AG09309 (cell line): ENCODE results near the gene EDN3.

ENCODE experiments used
- DNase-seq: peaks from one replicate; pipeline ENCODE4 v3.0.0-alpha.2; 2010; ENCODE audit warnings: low read depth
- H3K4me3 ChIP-seq: 2 replicates; pipeline ENCODE4 v1.5.1; 2011; ENCODE audit warnings: mild to moderate bottlenecking, low read depth, low read length, moderate library complexity; ENCODE audit not compliant: control insufficient read depth
- CTCF ChIP-seq: IDR thresholded peaks from 2 replicates; pipeline ENCODE4 v1.5.1; 2011; ENCODE audit warnings: mild to moderate bottlenecking, low read depth, low read length, inconsistent platforms; ENCODE audit not compliant: insufficient read depth, control insufficient read depth; ENCODE audit errors: missing control alignments

Gene EDN3

DNA sequence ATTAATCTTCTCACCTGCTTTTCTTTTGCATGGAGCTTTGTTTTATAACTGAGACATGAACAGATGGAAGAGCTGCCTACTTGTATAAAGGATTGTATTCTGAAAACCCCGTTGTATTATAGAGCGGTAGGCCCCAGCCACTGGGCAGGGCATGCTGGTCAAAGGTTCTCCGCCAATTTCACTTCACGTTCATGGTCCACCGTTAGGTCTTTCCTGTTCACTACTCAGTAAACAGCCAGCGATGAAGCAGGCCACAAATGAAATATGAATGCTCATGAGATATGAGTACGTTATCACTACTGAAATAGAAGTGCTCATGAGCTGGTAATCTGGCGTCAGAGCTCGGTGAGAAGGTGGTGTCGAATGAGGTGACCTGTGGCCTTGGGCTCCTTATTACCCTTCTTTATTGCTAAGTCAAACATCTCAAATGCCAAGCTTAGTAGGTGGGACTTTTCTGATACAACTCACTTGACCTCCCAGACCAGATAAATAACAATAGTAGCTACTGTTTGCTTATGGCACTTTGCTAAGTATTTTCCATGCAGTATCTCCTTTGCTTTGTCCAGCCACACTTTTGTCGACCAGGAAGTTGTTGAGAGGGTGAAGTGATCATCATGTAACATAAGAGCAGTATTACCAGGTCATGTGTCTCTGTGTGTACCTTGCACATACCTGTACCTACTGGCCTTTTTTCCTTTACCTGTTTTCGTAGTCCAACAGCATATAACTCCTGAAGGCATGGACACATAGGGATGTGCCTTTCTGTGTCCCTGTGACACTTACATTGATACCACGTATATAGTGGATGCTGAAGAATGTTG lies 16.7 kb downstream of the EDN3 start:
- H3K4me3 ChIP-seq = no peak overlapping the region
- no peak for TF ChIP-seq CTCF
- no peak for DNase-seq

- no peak for DNase-seq
- H3K4me3 ChIP-seq = no peak overlapping the region
- no peak for TF ChIP-seq CTCF
Measured at GRCh38 chr20:59318201-59318790, 17.9 kb downstream of the EDN3 start.

DNA sequence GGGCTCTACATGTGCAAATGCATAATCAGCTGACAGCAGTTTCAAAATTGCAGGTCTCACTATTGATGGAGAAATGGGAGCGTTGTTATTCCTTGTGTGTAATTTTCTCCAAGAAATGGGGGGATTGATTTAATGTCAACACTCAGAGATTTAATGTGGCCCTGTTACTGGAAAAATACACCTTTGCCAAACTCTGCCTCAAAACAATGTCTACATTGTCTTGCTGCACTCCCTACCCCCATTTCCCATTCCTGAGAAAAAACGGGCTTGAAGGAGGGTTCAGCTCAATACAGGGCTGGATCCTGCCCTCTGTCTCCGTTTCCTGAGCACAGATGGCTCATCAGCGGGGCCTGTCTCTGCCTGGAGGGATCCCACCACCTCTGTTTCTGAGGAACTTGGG lies 18.4 kb downstream of the EDN3 start:
- TF ChIP-seq CTCF = no peak
- no peak for DNase-seq
- no peak overlapping the region for H3K4me3 ChIP-seq

DNA sequence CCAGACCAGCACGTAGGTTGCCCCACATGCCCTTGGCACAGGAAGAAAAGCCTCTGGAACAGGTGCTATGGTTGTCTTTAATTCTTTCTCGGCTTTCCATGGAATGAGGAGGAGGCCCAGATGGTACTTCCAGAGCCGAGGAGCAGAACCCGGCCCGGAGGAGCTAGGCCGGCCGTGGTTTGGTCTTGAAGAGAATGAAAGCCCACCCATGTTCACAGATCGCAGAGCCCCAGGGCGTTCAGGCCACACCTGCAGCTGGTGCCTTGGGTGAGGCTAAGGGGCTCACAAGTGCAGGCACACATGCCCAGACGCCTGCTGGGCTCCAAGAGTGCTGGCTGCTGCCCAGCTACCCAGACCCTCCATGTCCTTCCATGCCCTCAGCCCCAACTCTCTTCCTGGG lies 20.0 kb downstream of the EDN3 start:
- no peak overlapping the region for H3K4me3 ChIP-seq
- no peak for TF ChIP-seq CTCF
- DNase-seq = no peak

- H3K4me3 ChIP-seq = no peak overlapping the region
- no peak for DNase-seq
- TF ChIP-seq CTCF = no peak
Measured at GRCh38 chr20:59320854-59321647, 20.6 kb downstream of the EDN3 start.

DNA sequence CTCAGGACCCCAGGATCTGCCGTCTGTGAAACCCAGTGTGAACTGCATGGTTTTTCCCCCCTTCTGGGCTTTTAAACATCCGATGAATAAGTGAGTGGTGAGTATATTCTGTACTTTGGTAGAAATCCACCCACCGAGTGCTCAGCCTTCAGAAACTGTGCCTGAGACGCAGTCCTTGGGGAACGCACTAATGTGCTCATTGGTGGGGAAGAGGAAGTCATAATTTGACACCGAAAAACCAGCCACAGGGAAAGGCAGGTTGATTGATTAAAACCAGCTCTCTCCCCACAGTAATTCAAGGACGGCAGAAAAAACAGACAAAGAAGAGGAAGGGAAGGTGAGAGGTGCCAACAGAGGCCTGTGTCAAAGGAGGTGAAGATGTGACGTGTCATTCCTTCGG lies 21.7 kb downstream of the EDN3 start:
- H3K4me3 ChIP-seq = no peak overlapping the region
- TF ChIP-seq CTCF = no peak
- no peak for DNase-seq
